ENCODE data around the gene BRSK2.

BRSK2 gene

DNA sequence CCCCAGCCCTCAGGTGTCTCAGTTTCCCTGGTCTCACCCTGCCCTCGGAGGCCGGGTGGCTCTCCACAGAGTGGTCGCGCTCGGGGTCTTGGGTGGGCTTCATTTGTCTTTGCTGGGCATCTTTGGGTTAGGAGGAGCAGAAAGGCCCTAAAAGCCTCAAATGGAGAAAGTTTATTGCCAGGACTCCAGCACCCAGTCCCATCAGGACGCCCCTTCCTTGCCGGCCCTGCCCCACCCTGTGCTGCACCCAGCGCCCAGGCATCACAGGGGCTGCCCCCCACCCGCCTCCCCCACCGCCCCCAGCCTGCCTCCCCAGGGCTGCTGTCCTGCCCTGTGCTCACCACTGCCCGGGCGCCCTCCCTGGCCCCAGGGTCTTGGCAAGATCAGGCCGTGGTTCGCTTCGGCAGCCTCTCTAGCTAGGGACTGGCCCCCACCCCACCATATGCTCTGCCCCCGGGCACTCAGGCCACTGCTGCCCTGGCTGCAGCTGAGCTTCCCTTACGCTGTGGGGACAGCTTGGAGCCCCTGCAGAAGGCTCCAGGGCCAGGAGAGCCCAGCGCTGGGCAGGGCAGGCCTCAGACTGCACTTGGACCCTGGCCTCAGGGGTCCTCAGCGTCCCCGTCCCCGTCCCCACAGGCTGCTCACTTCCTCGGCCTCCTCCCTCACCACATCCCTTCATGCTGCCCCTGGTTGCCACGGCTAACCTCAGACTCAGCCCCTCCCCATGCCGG is 65.5 kb downstream of the BRSK2 start:
- DNase-seq = no peak

DNA sequence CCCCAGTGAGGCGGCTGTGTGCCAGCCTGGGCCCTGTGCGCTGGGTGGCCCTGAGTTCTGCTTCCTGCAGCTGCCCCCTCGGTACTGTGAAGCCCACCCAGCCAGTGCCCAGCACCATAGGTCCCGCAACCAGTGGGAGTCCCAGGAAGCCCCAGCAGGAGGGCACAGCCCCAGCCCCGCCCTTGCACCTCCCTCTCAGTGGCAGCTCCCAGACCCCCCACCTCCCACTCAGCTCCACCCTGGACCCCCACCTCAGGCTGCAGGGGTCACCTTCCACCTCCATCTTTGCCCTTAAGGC is 66.0 kb downstream of the BRSK2 start:
- DNase-seq = no peak

DNA sequence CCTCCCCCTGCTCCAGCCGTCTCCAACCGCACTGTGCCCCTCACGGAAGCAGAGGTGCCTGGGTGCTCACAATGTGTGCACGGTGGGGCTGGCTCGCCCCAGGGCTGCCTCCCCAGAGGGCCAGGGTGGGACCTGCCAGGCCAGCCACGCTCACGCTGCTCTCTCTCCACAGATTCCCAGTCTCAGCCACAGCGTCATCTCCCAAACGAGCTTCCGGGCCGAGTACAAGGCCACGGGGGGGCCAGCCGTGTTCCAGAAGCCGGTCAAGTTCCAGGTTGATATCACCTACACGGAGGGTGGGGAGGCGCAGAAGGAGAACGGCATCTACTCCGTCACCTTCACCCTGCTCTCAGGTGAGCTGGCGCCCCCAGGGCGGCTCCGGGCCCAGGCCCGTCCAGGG is 66.4 kb downstream of the BRSK2 start:
- no peak for DNase-seq

DNA sequence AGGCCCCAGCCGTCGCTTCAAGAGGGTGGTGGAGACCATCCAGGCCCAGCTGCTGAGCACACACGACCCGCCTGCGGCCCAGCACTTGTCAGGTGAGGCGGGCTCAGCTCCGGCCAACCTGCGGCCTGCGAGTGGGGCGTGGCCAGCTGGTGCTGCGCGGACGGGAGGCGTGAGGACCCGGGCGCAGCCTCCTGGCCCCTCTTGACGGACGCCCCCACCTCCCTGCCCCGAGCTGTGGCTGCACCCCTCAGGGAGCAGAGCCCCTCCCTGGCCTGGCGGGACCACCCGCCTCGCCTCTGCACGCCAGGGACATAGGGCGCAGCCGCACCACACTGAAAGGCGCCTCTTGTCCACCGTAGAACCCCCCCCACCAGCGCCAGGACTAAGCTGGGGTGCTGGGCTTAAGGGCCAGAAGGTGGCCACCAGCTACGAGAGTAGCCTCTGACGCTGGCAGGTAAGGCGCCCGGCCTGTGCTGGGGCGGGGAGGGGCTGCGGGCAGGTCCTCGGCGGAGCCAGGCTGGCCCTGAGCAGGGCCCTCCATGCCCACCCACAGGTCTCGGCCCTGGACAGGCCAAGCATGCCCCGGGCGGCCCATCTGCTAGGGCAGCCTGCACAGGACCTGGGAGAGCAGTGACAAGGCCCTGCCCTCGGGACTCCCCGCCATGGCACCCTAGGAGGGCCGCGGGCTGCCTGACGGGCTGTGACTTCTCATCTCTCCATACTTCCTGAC is 67.0 kb downstream of the BRSK2 start:
- DNase-seq = no peak

DNA sequence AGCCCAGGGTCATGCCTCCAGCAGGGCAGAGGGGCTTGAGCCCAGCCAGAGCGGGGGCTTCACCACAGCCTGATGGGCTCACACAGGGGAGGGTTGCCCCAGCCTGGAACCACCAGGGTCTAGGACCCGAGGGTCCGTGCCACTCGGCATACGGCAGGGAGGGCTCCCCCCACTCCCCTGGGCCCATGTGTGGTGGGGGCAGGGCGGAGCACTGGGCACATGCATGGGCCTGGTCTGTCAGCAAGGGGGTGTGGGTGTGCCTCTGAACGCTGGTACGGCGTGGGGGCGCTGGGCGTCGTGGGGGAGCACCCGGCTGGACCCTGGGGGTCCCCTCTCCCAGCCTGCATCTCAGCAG is 67.6 kb downstream of the BRSK2 start:
- no peak for DNase-seq

DNA sequence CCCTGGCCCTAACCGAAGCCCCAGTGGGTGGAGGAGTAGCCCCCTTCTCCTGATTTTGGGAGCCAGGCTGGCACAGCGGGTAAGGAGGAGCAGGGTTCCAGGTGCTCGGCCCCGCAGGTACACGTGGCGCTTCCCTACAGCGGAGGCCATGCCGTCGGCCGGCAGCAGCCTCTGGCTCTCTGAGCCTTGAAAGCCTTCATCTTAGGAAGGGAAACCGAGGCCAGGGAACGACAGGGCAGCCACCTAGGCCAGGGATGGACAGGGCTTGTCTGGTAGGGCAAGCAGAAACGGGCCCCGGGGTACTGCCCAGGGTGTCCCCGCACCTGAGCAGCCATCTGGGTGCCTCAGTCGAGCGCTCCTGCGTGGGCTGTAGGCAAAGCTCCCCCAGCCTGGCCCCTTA is 68.1 kb downstream of the BRSK2 start:
- no peak for DNase-seq

DNA sequence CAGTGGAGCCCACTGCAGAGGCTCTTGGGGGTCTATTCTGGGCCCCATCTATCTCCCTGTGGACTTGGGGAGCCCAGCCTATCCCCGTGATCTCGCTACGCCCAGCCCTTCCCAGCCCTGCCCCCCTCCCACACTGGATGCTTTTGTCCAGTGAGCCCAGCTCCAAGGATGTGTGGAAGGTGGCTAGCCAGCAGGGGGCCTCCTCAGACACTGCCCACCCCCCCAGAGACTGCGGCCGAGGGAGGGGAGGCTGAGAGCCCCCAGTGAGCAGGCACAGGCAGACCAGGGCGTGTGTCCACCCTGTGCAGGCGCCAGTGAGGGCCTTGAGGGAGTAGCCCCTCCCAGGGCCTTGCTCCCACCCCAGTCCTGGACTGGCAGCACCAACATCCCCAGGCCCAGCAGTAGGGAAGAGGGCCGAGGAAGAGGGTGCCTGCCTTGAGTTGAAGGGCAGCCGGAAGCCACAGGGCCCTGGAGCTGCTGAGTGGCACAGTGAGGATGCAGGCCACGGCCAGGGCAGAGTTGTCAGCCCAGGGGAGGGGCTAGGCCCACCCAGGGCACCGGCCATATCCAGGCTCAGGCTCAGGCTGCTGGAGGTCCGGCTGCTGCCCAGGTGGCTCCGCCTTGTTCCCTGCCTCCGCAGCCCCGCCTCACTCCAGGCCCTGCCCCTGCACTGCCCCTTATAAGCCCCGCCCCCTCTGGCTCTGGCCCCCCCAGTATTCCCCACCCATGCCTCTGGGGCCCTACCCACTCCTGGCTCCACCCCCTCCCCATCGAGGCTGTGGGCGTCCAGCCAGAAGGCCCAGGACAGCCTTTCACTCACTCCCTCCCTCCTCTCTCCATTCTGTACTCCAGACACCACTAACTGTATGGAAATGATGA is 68.8 kb downstream of the BRSK2 start:
- peak; percentile 42 for DNase-seq

DNA sequence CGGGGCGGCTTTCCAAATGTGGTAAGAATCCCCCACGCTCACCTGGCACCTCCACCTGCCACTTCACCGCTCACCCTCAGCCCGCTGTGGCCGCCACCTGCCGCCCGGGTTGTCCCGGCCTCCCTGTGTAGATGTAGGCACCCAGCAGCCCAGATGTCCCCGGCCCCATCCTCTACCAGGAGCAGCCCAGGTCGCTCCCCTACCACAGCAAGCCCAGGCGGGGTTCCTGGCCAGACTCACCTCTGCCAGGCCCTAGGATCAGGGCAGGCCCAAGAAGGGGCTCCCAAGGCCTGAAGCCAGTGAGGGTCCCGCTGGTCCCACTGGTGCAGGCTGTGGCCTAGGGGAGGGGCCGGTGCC is 69.5 kb downstream of the BRSK2 start:
- DNase-seq = no peak

DNA sequence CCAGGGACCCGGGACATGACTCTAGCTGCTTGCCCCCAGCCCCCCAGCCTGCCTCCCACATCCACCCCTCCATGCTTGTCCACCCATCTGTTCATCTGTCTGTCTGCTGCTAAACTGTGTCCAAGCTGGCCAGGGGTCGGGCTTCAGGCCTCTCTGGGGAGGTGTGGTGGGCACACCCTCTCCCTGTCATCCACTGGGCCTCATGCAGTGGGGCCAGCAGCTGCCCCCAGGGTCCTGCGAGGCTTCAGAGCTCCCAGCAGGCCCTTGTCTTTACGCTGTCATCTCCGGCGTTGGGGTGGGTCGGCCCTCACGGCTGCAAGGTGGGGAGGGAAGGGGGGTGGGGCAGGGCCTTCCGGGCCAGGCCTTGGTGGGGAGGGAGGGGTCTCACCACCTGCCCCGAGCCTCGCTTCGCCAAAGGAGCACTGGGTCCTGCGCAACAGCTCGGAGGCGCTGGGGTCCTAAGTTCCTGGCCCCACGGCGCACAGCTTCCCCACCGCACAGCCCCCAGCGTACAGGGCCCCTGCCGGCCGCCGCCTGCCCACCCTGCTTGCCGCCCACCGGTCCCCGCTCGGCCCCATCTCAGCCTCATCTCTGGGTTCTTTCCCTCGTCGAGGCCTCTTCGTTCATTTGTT is 70.1 kb downstream of the BRSK2 start:
- no peak for DNase-seq

DNA sequence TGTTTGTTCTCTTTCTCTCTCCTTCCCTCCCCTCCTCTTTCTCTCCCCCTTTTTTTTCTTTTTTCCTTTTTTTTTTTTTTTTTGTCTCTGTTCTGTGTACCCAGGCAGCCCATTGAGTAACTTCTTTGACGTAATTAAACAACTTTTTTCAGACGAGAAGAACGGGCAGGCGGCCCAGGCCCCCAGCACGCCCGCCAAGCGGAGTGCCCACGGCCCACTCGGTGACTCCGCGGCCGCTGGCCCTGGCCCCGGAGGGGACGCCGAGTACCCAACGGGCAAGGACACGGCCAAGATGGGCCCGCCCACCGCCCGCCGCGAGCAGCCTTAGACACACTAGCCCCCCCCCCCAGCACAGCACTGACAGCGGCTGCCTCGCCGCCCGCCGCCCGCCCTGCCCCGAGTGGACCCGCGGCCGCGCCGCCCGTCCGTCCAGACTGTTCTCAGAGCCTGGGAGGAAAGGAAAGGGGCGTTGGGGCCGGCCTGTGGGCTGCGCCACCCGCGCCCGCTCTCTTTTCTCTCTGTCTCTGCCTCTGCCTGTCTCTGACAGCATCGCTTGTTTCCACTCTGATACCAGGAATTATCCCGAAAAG is 70.8 kb downstream of the BRSK2 start:
- no peak for DNase-seq

DNA sequence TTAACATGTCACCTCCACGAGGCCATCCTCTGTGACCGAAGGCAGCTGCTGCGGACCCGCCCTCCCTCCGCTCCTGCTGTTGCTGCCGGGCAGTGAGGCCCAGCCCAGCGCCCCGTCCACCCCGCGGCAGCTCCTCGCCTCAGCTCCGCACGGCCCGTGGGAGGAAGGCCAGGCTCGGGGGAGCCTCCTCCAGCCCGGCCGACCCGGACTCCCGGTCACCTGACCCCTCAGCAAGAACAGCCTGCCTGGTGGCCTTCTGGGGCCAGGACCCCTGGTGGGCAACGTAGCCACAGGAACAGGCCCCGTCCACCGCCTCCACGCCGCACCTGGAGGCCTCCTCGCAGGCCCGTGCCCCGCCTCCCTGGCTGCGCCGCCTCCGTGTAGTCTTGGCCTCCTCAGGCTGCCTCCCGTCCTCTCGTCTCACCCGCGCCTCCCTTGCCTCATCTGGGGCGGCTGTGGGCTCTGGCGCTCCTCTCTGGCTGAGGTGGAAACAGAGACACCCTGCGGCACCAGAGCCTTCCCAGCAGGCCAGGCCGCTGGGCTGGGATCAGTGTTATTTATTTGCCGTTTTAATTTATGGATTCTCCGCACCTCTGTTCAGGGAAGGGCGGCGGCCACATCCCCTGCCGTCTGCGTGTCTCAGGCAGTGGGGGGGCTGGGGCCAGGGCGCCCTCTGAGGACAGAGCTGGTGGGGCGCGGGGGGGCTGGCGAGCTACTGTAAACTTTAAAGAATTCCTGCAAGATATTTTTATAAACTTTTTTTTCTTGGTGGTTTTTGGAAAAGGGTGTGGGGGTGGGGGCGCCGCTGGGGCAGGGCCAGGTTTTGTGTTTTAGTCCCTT is 71.5 kb downstream of the BRSK2 start:
- DNase-seq = no peak

DNA sequence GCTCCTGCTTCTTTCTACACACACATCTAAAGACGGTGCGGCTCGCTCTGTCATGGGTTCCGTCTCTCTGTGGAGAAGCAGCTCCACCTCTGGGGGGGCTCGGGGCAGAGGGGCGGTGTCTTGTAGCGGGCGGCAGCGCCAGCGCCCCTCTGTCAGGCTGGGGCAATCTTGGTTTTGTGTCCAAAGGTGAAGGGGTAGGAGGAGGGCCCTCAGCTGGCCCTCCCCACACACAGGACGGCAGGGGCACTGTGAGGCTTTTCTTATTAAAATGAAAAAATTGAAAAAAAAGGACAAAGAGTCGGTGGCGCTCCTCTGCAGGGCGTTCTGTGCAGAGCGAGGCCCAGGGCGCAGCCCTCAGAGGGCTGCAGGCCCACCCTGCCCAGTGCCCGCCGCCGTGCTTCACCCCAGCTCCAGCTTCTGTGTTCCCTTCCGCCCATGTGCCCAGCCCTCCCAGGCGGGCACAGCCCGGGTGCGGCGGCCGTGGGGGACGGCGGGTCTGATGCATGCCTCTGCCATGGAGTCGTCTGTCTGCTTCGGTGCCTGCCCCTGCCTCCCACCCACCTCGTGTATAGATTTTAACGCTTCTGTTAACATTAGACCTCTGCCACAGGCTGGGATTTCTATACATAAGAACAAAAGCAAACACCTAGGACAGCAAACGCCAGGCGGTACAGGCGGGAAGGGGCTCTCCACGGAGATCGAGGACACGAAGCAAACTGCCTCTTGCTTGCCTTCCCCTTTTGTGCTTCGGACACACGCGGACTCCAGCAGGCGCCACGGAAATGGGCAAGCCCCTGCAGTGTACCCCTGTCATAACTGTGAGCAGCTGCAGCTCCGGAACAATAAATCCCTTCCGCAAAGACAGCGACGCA is 72.3 kb downstream of the BRSK2 start:
- no peak for DNase-seq

DNA sequence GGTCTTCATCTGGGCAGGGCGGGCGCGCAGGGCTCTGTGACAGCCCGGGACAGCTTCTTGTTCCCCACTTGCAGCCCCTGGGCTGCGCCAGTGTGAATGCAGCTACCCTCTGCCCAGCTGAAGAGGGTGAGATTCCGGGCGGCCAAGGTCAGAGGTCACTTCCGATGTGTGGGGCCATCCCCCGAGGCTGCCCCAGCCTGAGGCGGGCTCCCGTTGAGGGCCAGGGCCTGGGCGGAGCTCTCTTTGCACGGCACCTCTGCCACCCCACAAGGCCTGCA is 72.9 kb downstream of the BRSK2 start:
- DNase-seq = no peak

DNA sequence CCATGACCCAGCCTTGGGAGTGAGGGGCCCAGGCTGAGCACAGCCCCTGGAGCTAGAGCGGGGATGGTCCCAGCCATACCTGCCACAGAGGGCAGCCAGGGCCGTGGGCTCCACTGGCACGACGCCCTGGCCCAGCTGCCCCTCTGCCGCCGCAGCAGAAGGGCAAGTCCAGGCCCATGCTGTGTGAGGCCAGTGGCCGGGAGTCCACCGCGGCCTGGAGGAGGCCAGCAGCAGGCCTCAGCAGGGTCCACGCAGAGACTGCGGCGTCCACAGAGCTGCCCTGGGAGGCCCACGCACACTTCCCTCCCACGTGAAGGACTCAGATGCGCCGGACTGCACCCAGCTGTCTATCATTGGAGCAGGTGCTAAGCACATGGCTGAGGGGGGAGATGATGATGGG is 73.3 kb downstream of the BRSK2 start:
- DNase-seq = no peak

DNA sequence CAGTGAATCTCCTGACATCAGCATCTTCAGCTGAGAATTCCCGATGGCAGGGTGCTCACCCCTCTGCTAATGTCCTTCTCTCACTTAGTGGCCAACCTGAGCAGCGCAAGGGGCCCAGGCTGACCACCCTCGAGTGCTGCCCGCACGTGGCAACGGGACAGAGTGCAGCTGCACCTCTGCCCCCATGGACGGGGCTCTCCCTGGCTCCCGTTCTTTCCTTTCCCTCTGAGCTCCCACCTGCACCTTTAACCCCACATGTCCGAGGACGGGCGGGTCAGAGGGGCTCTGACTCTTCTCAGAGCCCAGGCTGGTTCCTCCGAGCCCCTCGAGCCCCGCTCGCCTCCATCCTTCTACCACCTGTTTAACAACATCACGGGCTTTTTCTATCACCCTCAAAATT is 77.0 kb downstream of the BRSK2 start:
- no peak for DNase-seq

DNA sequence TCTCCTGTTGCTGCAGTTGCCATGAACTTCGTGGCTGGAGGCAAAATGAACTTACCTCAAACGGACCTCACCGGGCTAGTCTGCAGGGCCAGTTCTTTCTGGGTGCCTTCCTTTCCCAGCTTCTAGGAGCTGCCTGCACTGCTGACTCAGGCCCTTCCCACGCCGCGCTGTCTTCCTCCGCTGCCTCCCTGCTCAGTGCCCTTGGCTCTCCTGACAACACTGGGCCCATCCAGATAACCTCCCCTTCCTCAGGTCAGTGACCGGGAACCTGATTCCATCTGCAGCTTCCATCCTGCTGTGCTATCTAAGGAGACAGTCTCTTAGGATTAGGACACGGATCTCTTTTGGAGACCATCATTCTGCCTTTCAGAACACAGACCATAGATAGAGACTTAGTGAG is 77.5 kb downstream of the BRSK2 start:
- no peak for DNase-seq

DNA sequence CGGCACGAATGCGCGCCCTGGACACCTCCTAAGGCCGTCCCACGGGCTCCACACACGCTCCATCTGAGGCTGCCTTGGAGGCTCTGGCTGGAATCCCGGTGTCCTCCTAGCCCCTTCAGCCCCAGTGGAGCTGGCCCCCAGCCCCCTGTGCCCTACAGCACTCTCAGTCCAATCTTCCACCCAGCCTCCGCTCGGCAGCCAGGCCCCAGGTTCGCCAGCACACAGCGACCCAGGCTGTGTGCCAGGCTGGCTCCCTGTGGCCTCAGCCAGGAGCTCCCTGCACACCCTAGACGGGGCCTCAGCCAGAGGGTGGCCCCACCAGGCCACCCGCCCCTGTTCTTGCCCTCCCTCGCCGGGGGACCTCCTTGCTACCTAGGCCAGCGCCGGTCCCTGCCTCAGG is 78.3 kb downstream of the BRSK2 start:
- DNase-seq = no peak

DNA sequence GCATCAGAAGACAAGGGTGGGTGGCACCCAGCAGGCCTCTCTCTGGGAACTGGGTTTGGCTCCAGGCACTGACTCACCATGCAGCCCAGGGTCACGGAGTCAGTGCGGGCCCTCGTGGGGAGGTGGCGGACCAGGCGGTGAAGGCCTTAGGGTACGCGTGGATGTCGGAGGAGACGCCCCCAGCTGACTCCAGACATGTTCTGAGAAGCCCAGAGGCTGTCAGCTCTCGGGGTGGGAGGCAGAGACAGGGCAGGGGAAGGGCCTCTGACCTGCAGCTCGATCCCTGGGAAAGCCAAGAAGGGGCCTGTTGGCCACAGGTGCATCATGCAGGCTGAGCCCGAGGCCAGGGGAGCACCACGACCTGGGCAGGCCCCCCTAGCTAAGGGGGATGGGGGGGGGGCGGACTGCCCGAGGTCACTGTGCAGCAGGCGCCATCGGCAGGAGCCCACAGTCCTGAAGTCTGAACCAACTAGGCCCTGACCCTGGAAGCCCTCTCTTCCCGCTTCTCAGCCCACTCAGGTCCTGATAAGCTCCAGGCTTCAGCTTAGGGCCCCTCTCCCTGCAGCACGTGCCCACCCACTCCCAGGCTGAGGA is 78.8 kb downstream of the BRSK2 start:
- no peak for DNase-seq

DNA sequence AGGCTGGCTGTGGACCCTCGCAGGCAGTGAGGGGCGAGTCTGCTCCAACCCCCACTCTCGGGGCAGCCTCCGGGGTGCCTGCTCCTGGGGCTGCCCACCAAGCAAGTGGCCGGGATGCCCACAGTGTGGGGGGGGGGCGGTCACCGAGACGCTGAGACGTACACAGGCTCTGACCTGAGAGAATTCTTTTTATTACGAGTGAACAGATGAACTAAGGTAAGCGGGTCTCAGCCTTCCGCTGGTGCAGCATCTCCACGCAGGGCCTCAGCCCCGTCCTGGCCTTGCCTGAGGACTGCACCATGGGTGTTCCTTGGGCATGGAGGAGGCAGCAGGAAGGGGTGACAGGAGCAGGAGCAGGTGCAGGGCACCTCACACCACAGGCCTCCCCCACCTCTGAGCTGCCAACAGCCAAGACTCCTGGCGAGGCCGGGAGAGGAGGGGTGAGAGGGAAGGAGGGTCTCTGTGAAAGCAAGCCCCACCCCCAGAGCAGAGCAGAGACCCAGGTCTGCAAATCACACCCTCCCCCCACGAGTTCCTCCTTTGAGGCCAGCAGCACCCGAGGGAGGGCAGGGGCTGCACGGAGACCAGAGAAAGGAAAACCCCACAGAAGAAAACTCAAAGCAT is 79.7 kb downstream of the BRSK2 start:
- DNase-seq = no peak

DNA sequence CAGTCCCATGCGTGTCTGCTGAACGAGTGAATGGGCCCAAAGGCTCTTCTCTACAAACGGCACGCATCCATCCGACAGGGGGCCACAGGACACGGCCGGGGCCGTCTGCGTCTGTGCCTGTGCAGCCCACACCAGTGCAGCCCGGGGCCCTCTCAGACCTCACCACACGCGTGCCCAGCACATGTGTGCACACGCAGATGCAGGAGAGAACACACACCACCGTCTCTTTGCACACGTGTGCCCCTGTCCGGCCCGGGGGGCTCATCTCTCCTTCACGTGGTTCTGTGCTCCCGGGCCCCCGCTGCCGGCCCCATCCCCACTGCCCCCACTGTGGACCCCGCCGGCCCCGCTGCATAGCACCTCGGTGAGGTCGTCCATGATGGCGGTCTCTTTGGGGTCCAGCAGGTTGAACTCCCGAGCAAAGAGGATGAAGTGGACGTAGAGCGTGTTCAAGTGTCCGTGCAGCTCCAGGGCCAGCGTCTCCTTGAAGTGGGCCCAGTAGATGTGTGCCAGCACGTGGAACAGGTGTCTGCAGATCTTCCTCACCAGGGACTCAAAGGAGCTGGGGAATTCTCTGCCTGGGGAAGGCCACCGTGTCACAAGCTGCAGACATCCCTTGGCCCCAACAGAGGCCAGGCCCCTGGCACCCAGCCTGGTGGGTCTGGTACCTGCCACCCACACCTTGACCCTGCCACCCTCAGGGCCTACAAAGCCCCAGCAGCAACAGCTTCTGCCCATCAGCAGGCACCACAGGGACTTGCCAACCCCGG is 80.4 kb downstream of the BRSK2 start:
- DNase-seq = no peak

All from EL (cell line).